Measurements from ENCODE around the gene CDK5RAP2.

- TF ChIP-seq EZH2 (IDR thresholded peaks at IDR 0.05; ENCODE audit: borderline replicate concordance, low read depth, low read length, severe bottlenecking) (no peak), CTCF (IDR thresholded peaks at IDR 0.05; ENCODE audit: borderline replicate concordance, extremely low read depth, low read length, poor library complexity, severe bottlenecking) (no peak)
Measured at GRCh38 chr9:120528829-120529228, 51.1 kb downstream of the CDK5RAP2 start.
